HG02970 (cell line): ENCODE data around the gene KRT17.
"Not testable (repeated sequence)": the region's sequence is repeated elsewhere in the genome, so short reads cannot be mapped to it uniquely, and the experiment has no call there.

Experiments used
- ATAC-seq: cut with Tn5 transposase; IDR thresholded peaks from one replicate; pipeline ENCODE4 v1.9.1; 2021; ENCODE audit warnings: mild to moderate bottlenecking, moderate library complexity, moderate number of reproducible peaks; ENCODE audit not compliant: unreplicated experiment, low FRiP score

Gene KRT17

GRCh38 chr17:41636652-41637051, 12.3 kb upstream of the KRT17 start:
- no peak for ATAC-seq

- no peak for ATAC-seq
Measured at GRCh38 chr17:41635121-41636097, 11.0 kb upstream of the KRT17 start.

- no peak for ATAC-seq
Measured at GRCh38 chr17:41634639-41635038, 10.3 kb upstream of the KRT17 start.

GRCh38 chr17:41633556-41634199, 9.3 kb upstream of the KRT17 start:
- ATAC-seq: no peak

GRCh38 chr17:41632482-41633105, 8.2 kb upstream of the KRT17 start:
- ATAC-seq: no peak

- no peak for ATAC-seq
Measured at GRCh38 chr17:41631898-41632285, 7.5 kb upstream of the KRT17 start.

GRCh38 chr17:41631025-41631897, 6.9 kb upstream of the KRT17 start:
- no peak for ATAC-seq

GRCh38 chr17:41629826-41630670, 5.7 kb upstream of the KRT17 start:
- ATAC-seq: no peak

- no peak for ATAC-seq
Measured at GRCh38 chr17:41629316-41629715, 4.9 kb upstream of the KRT17 start.

- ATAC-seq: not testable (repeated sequence)
Measured at GRCh38 chr17:41628621-41629255, 4.4 kb upstream of the KRT17 start.

GRCh38 chr17:41628073-41628370, 3.6 kb upstream of the KRT17 start:
- not testable (repeated sequence) for ATAC-seq

- no peak for ATAC-seq
Measured at GRCh38 chr17:41627316-41628072, 3.1 kb upstream of the KRT17 start.

- not testable (repeated sequence) for ATAC-seq
Measured at GRCh38 chr17:41626914-41627295, 2.5 kb upstream of the KRT17 start.

- ATAC-seq: not testable (repeated sequence)
Measured at GRCh38 chr17:41626028-41626913, 1.9 kb upstream of the KRT17 start.

- no peak for ATAC-seq
Measured at GRCh38 chr17:41625602-41626001, 1.2 kb upstream of the KRT17 start.

GRCh38 chr17:41623184-41623861, 1.1 kb downstream of the KRT17 start:
- not testable (repeated sequence) for ATAC-seq
